ENCODE measurements around the gene CCDC154. TPM values are rescaled to one million over a fixed set of nuclear protein-coding genes. Genes with fewer than 3 reads are reported as not detected.

CCDC154 gene
- polyA plus RNA-seq, 1 donor (not counting 4 experiments of a cell fraction or from before 2014, with no cell fraction given) = 0.46 TPM

DNA sequence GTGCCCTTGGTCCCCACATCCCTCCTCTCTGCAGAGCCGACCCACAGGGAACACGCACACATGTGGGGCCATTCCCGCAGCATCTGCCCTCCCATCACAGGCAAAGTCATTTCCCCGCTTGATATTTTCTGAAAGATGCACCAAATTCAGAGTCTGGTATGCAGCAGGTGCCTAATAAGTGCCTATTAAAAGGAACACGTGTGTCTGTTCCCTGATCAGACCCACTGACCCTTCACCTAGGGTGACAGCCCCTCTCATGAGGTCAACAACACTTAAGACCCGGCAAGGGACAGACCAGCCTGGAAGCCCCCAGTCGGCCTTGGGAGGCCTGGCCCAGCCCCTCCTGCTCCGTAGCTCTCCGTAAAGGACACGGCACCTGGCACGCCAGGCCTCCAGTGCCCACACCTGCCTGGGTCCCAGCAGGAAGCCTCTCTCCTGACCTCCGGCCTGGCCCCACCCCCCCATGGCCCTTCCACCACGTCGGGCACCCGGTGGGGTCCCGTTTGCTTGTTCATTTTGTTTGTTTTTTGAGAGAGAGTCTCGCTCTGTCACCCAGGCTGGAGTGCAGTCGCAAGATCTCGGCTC lies 49.9 kb downstream of the CCDC154 start:
- peaks cover 0 to 5% of the 10 kb centered on the region in 2 experiments for H3K36me3 ChIP-seq (ENCODE audit: control insufficient read depth in 2 of 2, extremely low read depth in 1 of 2, insufficient read depth in 2 of 2, low read length in 2 of 2)
- no peak overlapping the region for H3K4me2 ChIP-seq (ENCODE audit: control insufficient read depth, extremely low read depth, insufficient read depth, low read depth, low read length)
- no peaks in the 10 kb centered on the region for H3K27me3 ChIP-seq (ENCODE audit: control insufficient read depth, extremely low read depth, insufficient read depth, low read length)
- H4K20me1 ChIP-seq (ENCODE audit: control insufficient read depth, extremely low read depth, insufficient read depth, low read length) = no peaks in the 10 kb centered on the region
- dilution Hi-C loops (cut with MboI; ENCODE audit: extremely low pct_ligation_motif_present, low sequenced_read_pairs) = no loop called here
- H3K27ac ChIP-seq (ENCODE audit: control insufficient read depth, insufficient read depth, low read length) = no peak overlapping the region
- FAIRE-seq (no peak), DNase-seq (ENCODE audit: low read depth, low spot score) (no peak)
- no peaks in the 10 kb centered on the region for H3K9me1 ChIP-seq (ENCODE audit: control insufficient read depth, extremely low read depth, insufficient read depth, low read length)
- H3K79me2 ChIP-seq (ENCODE audit: control insufficient read depth, insufficient read depth, low read length) = no peaks in the 10 kb centered on the region
- H3K4me3 ChIP-seq (ENCODE audit: control insufficient read depth in 2 of 3, extremely low read depth in 1 of 3, insufficient read depth in 2 of 3, low read depth in 1 of 3, low read length in 3 of 3) = no peak overlapping the region
- H3K9ac ChIP-seq (ENCODE audit: control insufficient read depth, extremely low read depth, insufficient read depth, low read length) = no peak overlapping the region
- H3K4me1 ChIP-seq (ENCODE audit: control insufficient read depth, extremely low read depth, insufficient read depth, low read length) = no peaks in the 10 kb centered on the region
- TF ChIP-seq CTCF (optimal IDR thresholded peaks at IDR 0.05 in 1 of 3, IDR thresholded peaks at IDR 0.05 in 1 of 3, conservative IDR thresholded peaks at IDR 0.05 in 1 of 3; ENCODE audit: extremely low read depth in 1 of 3, insufficient read depth in 2 of 3, low read length in 3 of 3) (no peak), EZH2 (IDR thresholded peaks at IDR 0.05; ENCODE audit: low read length) (no peak)
- H2AFZ ChIP-seq (ENCODE audit: control insufficient read depth, low read length) = no peak overlapping the region
- H3K9me3 ChIP-seq (ENCODE audit: control insufficient read depth, low read depth, low read length) = no peaks in the 10 kb centered on the region

DNA sequence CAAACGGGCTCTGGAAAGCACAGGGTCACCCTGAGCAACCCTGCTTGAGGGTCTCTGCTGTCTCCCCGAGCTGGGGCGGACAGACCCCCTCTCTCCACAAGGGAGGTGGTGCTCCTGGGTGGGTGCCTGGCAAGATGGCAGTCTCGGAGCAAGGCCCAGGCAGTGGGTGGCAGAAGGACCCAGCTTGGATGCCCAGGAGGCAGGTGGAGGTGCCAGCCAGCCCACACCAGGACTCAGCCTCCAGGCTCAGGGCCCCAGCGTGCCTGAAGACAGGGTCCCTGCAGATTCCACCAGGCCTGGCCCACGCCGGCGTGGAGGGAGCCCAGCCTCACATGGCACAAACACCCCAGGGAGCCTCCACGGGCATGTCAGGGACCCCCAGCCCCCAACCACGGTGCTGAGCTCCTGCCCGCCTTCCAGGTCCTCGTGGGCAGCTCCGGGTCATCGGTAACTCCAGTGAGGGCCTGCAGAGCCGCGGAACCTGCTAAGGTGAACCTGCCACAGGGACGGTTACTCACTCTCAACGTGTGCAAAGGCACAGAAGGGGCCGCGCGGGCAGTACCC lies 50.7 kb downstream of the CCDC154 start:
- Histone ChIP-seq H3K4me3 (ENCODE audit: control insufficient read depth in 2 of 3, extremely low read depth in 1 of 3, insufficient read depth in 2 of 3, low read depth in 1 of 3, low read length in 3 of 3) (no peak overlapping the region), H3K9ac (ENCODE audit: control insufficient read depth, extremely low read depth, insufficient read depth, low read length) (no peak overlapping the region), H3K9me3 (ENCODE audit: control insufficient read depth, low read depth, low read length) (no peaks in the 10 kb centered on the region), H3K9me1 (ENCODE audit: control insufficient read depth, extremely low read depth, insufficient read depth, low read length) (no peaks in the 10 kb centered on the region), H4K20me1 (ENCODE audit: control insufficient read depth, extremely low read depth, insufficient read depth, low read length) (no peaks in the 10 kb centered on the region), H2AFZ (ENCODE audit: control insufficient read depth, low read length) (no peak overlapping the region), H3K27ac (ENCODE audit: control insufficient read depth, insufficient read depth, low read length) (no peak overlapping the region), H3K4me2 (ENCODE audit: control insufficient read depth, extremely low read depth, insufficient read depth, low read depth, low read length) (no peak overlapping the region), H3K36me3 (ENCODE audit: control insufficient read depth in 2 of 2, extremely low read depth in 1 of 2, insufficient read depth in 2 of 2, low read length in 2 of 2) (peaks cover 0 to 6% of the 10 kb centered on the region in 2 experiments), H3K4me1 (ENCODE audit: control insufficient read depth, extremely low read depth, insufficient read depth, low read length) (no peaks in the 10 kb centered on the region), H3K79me2 (ENCODE audit: control insufficient read depth, insufficient read depth, low read length) (no peaks in the 10 kb centered on the region), H3K27me3 (ENCODE audit: control insufficient read depth, extremely low read depth, insufficient read depth, low read length) (no peaks in the 10 kb centered on the region)
- dilution Hi-C loops (cut with MboI; ENCODE audit: extremely low pct_ligation_motif_present, low sequenced_read_pairs) = no loop called here
- TF ChIP-seq CTCF (optimal IDR thresholded peaks at IDR 0.05 in 1 of 3, IDR thresholded peaks at IDR 0.05 in 1 of 3, conservative IDR thresholded peaks at IDR 0.05 in 1 of 3; ENCODE audit: extremely low read depth in 1 of 3, insufficient read depth in 2 of 3, low read length in 3 of 3) = no peak
- no peak for TF ChIP-seq EZH2 (IDR thresholded peaks at IDR 0.05; ENCODE audit: low read length)
- FAIRE-seq = no peak
- DNase-seq (ENCODE audit: low read depth, low spot score) = no peak
